ENCODE data around the gene ADAMTS12. TPM values are rescaled to one million over a fixed set of nuclear protein-coding genes. Genes with fewer than 3 reads are reported as not detected.

Gene ADAMTS12
- total RNA-seq, 2 experiments from 2014 or later, result not detected

DNA sequence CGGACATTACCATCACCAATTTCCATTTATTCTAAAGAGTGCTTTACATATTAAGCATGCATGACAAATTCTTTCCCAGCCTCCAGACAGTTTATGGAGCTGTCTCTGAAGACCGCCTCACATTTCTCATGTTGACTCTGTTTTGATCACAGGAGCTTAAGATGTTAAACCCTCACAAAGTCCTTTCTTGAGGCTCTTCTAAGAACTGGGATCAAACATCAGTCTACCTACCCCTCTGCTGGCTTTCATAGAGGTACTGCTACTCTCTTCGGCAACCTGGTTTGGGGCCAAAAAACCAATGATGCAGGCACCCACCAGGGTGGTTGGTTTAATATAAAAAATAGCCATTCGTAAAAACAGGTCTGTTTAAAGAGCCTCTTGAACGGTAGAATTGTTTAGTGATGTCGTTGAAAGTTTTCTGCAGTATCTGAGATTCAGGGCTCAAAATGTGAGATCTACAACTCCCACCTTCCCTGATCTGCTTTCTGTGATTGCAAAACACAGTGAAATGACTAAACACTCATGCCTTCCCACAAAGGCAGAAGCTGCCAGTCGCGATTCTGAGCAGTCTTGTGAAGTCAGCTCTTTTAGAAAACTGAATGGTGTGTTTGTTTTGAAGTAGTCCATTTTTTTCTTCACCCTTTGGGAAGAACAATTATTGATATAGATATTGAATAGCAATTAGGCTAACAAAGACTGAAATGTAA is 47.9 kb upstream of the ADAMTS12 start:
- Histone ChIP-seq H3K4me2 (ENCODE audit: low read length) (no peak overlapping the region), H3K36me3 (ENCODE audit: insufficient read depth, low read length) (no peaks in the 10 kb centered on the region), H2AFZ (ENCODE audit: low read length) (no peak overlapping the region), H4K20me1 (ENCODE audit: insufficient read depth, low read length) (no peaks in the 10 kb centered on the region), H3K79me2 (ENCODE audit: insufficient read depth, low read depth, low read length) (no peaks in the 10 kb centered on the region), H3K4me3 (ENCODE audit: low read depth, low read length, poor library complexity, severe bottlenecking) (no peak overlapping the region), H3K4me1 (ENCODE audit: insufficient read depth, low read length, poor library complexity, severe bottlenecking) (no peaks in the 10 kb centered on the region), H3K9me3 (ENCODE audit: low read length) (no peaks in the 10 kb centered on the region), H3K9me2 (ENCODE audit: insufficient read depth, low read length) (no peaks in the 10 kb centered on the region), H3K27ac (ENCODE audit: low read depth, low read length, poor library complexity, severe bottlenecking) (no peak overlapping the region)
- ChIA-PET CTCF (ENCODE audit: unreplicated experiment) (no interaction called here), POLR2A (no interaction called here)
- no peak for DNase-seq (ENCODE audit: low spot score)
- TF ChIP-seq CTCF (conservative IDR thresholded peaks at IDR 0.05; ENCODE audit: low read length) (no peak), EZH2phosphoT487 (IDR thresholded peaks at IDR 0.05; ENCODE audit: borderline replicate concordance, low read depth, low read length) (no peak)
- intact Hi-C loops (cut with micrococcal nuclease; ENCODE audit: unreplicated experiment), result no loop called here
- BruUV-seq (replicated peaks), result no TSS peak

GRCh38 chr5:33938881-33939280 is 47.1 kb upstream of the ADAMTS12 start:
- no peaks in the 10 kb centered on the region for H3K79me2 ChIP-seq (ENCODE audit: insufficient read depth, low read depth, low read length)
- H3K4me1 ChIP-seq (ENCODE audit: insufficient read depth, low read length, poor library complexity, severe bottlenecking), result no peaks in the 10 kb centered on the region
- no peaks in the 10 kb centered on the region for H4K20me1 ChIP-seq (ENCODE audit: insufficient read depth, low read length)
- intact Hi-C loops (cut with micrococcal nuclease; ENCODE audit: unreplicated experiment), result no loop called here
- no peak overlapping the region for H2AFZ ChIP-seq (ENCODE audit: low read length)
- no peak overlapping the region for H3K27ac ChIP-seq (ENCODE audit: low read depth, low read length, poor library complexity, severe bottlenecking)
- no peak overlapping the region for H3K4me2 ChIP-seq (ENCODE audit: low read length)
- H3K9me3 ChIP-seq (ENCODE audit: low read length), result no peaks in the 10 kb centered on the region
- no peak for DNase-seq (ENCODE audit: low spot score)
- no peaks in the 10 kb centered on the region for H3K9me2 ChIP-seq (ENCODE audit: insufficient read depth, low read length)
- H3K36me3 ChIP-seq (ENCODE audit: insufficient read depth, low read length), result no peaks in the 10 kb centered on the region
- ChIA-PET CTCF (ENCODE audit: unreplicated experiment) (no interaction called here), POLR2A (no interaction called here)
- TF ChIP-seq CTCF (conservative IDR thresholded peaks at IDR 0.05; ENCODE audit: low read length) (no peak), EZH2phosphoT487 (IDR thresholded peaks at IDR 0.05; ENCODE audit: borderline replicate concordance, low read depth, low read length) (no peak)
- H3K4me3 ChIP-seq (ENCODE audit: low read depth, low read length, poor library complexity, severe bottlenecking), result no peak overlapping the region
- BruUV-seq (replicated peaks), result no TSS peak

GRCh38 chr5:33938507-33938796 is 46.7 kb upstream of the ADAMTS12 start:
- no peaks in the 10 kb centered on the region for H3K36me3 ChIP-seq (ENCODE audit: insufficient read depth, low read length)
- intact Hi-C loops (cut with micrococcal nuclease; ENCODE audit: unreplicated experiment), result no loop called here
- H3K79me2 ChIP-seq (ENCODE audit: insufficient read depth, low read depth, low read length), result no peaks in the 10 kb centered on the region
- no peaks in the 10 kb centered on the region for H3K9me3 ChIP-seq (ENCODE audit: low read length)
- POLR2A ChIA-PET, result no interaction called here
- TF ChIP-seq EZH2phosphoT487 (IDR thresholded peaks at IDR 0.05; ENCODE audit: borderline replicate concordance, low read depth, low read length) (no peak), CTCF (conservative IDR thresholded peaks at IDR 0.05; ENCODE audit: low read length) (no peak)
- DNase-seq (ENCODE audit: low spot score), result no peak
- H3K4me1 ChIP-seq (ENCODE audit: insufficient read depth, low read length, poor library complexity, severe bottlenecking), result no peaks in the 10 kb centered on the region
- BruUV-seq (replicated peaks), result no TSS peak
- H3K27ac ChIP-seq (ENCODE audit: low read depth, low read length, poor library complexity, severe bottlenecking), result no peak overlapping the region
- H3K4me3 ChIP-seq (ENCODE audit: low read depth, low read length, poor library complexity, severe bottlenecking), result no peak overlapping the region
- no peak overlapping the region for H2AFZ ChIP-seq (ENCODE audit: low read length)
- no peaks in the 10 kb centered on the region for H3K9me2 ChIP-seq (ENCODE audit: insufficient read depth, low read length)
- H4K20me1 ChIP-seq (ENCODE audit: insufficient read depth, low read length), result no peaks in the 10 kb centered on the region
- H3K4me2 ChIP-seq (ENCODE audit: low read length), result no peak overlapping the region
- CTCF ChIA-PET (ENCODE audit: unreplicated experiment), result no interaction called here

All from OCI-LY7 (cell line).